Hematopoietic multipotent progenitor cell (in vitro differentiated cells): ENCODE results near the gene CCDC187. TPM values are rescaled to one million over a fixed set of nuclear protein-coding genes. Genes with fewer than 3 reads are reported as not detected.
"Not testable (repeated sequence)": the region's sequence is repeated elsewhere in the genome, so short reads cannot be mapped to it uniquely, and the experiment has no call there.

Experiments used
- DNase-seq, 3 donors: peaks; one replicate each; pipeline ENCODE4 v3.0.0-alpha.2; 2011 to 2015; ENCODE audit warnings: low read depth in 2 of 3, low spot score in 2 of 3
- total RNA-seq: library from RNA; depleted of rRNA; stranded (reverse); fragments of >200 nt; gene quantifications from one replicate; pipeline ENCODE4 v1.2.3, GENCODE V29; 2012

CCDC187 gene
- total RNA-seq, 1 donor, result 0.81 TPM

DNA sequence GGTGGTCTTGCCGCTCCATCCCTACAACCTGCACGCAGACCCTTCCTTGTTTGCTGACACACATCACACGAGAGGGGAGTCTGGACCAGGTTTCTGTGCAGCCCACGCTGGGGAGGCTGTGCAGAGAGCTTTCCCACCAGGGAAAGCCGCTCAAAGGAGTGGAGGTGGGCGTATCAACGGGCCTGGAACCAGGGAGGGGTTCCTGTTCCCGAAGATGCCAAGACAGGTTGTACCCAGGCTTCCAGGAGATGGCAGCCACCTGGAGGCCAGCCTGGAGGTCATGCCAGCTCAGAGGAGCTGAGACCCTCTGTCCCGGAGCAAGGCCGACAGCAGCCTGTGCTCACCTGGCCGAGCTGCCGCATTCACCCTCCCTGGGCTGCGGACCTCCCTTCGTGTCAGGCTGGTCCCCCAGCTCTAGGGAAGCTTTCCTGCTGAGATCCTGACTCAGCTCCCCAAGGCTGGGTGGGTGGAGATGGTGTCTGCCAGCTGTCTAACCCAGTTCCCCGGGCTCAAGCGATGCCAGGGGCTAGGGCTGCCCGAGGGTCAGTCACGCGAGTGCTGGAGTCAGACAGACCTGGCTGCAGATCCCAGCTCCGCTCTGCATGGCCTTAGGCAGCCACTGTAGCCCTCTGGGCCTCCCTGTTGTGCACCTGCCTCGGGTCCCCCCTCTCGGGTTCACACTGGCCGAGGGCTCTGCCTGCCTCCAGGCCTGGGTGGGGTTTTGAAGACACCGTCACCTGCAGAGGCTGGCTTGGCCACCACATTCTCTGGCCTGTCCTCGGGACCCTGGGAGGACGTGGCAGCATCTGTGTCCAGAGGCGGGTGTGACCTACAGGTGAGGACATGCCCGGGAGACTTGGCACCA lies 29.7 kb downstream of the CCDC187 start:
- DNase-seq, result no peak

DNA sequence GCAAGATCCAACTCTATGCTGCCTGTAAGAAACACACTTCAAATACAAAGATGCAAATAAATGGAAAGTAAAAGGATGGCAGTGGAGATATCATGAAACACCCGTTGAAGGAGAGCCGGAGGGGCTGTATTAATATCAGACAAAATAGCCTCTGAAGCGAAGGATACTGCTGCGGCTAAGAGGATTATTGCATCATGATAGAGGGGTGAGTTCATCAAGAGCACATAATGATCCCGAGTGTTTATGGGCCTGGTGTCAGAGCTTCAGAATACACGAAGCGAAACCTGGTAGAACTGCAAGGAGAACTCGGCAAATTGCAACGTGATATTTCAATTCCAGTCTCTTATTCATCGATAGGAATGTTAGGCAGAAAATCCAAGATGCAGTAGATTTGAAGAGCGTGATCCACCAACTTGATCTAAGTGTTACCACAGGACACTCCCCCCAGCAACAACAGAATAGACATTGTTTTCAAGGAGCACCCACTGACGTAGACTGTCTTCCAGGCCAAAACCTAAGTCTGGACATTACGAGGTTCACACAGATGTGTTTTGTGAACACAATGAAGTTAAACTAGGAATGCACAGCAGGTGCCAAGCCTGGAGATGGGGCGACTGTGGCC lies 30.5 kb downstream of the CCDC187 start:
- no peak for DNase-seq

DNA sequence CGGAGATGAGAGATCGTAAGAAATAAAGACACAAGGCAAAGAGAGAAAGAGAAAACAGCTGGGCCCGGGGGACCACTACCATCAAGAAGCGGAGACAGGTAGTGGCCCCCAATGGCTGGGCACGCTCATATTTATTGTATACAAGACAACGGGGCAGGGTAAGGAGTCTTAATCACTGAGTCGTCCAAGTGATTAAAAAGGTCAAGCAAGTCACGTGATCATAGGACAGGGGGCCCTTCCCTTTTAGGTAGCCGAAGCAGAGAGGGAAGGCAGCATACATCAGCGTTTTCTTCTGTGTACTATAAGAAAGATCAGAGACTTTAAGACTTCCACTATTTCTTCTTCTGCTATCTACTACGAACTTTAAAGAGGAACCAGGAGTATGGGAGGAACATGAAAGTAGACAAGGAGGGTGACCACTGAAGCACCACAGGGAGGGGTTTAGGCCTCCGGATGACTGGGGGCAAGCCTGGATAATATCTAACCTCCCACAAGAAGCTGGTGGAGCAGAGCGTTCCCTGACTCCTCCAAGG lies 33.7 kb downstream of the CCDC187 start:
- DNase-seq, result no peak

DNA sequence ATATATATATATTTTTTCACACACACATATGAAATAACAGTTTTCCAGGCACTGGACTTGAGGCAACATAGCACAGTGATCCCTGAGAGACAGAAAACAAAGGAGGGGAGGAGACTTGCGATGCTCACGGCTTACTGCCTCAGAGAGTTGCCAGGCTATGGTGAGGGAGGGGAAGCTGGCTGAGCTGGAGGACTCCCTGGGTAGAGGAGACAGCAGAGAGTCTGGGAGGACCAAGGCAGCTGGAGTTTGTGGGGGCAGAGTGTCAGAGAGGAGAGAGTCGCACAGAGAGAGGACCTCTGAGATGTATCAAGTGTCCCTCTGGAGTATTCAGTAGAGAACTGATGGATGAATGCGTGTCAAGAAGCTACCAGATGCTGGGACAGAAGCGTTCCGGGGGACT lies 35.2 kb downstream of the CCDC187 start:
- no peak for DNase-seq

DNA sequence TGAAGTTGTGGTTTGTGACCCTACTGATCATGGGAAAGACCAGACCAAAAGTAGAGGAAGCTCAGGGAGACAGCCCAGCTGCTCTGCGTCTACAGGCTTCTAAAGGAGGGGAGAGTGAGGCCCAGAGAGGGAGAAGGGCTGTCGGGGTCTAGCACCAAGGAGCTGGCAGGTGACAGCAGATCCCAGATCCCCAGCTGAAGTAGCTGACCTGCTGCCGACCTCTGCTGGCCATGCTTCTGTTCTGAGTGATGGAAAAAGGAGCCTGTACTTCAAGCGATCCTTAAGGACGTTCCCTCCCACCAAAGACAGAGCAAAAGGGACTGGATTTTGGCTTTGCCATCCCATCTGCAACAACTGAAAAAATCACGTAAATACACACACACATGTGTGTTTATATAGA lies 35.6 kb downstream of the CCDC187 start:
- no peak for DNase-seq

DNA sequence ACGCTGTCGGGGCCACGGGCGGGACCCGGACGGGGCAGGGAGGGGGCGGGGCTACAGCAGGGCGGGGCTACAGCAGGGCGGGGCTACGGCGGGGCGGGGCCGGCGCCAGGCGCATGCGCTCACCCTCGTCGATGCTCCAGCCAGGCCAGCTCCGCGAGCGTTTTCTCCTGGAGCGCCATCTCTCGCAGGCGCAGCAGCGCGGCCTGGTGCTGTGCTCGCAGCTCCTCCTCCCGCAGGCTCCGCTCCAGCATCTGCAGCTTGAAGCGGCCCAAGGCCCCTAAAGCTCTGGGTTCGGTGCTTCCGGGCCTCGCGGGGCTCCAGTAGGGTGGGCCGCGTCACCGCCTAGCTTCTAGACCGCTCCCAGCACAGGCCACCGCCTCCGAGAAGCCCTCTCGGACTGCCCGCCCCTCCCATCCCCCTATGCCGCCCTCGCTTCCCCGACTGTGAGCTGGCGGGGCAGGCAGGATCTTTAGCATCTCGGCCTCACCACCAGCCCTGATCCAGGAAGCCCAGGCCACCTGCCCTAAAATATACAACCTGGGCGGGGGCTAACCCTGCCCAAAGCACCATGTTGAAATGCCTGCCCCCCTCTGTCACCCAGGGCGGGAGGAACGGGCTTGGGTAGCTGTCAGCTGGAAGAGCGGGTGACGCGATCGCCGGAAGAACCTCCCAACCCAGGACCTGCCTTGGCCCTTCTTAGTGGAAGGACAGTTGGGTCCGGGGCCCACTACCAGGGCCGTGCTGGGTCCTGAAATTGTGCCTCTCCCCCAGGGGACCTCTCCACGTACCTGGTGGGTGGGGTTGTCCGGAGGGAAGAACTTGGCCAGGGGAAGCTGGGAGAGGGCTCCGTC lies 36.4 kb downstream of the CCDC187 start:
- peak; percentile 78 to 87 (median 82) for DNase-seq

DNA sequence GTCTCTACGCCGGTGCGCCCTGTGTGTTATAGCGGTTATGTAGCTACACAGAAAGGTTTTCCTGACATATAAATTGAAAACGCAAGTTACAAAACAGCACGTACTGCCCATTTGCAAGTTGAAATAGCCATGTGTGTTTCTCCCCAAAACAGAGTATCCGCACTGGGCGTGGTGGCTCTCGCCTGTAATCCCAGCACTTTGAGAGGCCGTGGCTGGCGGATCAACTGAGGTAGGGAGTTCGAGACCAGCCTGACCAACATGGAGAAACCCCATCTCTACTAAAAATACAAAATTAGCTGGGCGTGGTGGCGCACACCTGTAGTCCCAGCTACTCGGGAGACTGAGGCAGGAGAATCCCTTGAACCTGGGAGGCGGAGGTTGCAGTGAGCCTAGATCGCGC lies 37.3 kb downstream of the CCDC187 start:
- not testable (repeated sequence) for DNase-seq

DNA sequence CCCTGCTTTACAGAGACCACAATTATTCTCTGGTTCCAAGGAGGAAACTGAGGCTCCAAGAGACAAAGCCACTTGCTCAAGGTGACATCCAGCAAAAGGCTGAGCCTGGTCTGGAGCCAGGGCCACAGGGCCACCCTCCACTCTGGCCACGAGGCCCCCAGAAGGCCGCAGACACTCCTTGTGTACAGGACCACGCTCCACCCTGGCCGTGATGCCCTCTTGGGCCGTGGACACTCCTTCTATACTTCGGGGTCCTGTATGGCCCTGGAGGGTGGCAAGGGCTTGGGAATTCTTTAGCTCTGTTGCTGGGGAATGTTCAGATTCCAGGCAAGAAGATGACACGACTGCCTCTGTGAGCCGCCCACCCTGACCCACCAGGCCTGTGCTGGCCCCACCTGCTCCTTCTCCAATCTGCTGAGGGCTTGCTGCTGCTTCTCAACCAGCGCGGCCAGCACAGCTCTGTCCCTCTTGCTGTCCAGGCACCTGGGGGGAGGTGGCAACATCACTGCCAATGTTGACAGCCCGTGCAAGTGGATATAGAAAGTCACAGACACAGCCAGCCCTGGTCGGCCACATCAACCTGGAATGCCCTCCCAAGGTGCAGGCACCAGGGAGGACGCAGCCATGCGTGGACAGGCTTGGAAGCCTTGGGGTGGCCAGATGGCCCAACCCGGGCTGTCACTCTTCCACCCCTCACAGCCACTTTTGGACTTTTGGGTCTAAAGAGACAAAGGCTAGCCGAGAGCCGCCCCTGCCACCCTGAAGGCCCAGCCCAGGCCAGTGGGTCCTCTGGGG lies 38.1 kb downstream of the CCDC187 start:
- DNase-seq, result no peak

DNA sequence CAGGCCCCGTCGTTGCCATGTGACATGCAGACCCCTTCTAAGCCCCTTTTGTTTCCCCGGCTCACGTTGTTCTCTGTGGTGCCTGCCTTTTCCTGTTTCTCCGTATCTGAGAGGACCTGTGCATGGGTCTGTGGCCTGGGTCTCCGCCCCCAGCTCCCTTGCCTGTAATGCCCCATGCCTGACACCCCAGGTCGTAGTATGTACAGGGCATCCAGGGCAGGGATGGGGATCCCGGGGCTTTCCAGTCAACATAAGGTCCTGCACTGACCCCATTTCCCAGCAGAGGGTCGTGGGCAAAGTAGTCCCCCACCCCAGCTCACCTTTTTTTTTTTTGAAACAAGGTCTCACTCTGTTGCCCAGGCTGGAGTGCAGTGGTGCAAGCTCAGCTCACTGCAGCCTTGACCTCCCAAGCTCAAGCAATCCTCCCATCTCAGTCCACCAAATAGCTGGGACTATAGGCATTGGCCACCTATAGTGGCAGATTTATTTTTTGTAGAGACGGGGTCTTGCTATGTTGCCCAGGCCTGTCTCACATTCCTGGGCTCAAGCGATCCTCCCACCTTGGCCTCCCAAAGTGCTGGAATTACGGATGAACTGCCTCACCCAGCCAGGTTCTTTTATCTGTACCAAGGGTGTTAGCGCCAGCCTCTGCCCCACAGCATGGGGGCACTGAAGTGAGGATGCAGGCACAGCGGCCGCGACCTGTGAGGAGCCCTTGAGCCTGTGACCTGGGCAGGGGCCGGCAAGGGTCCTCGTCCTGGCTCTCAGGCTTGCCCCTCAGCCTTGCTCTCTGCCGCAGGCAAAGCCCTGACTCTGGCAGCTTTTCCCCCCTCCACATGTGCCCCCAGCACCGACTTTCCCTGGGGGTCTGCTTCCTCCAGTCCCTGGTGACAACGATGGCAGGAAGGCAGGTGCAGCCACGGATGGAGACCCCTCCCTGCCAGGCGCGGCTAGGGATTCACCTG lies 39.2 kb downstream of the CCDC187 start:
- DNase-seq, result no peak

DNA sequence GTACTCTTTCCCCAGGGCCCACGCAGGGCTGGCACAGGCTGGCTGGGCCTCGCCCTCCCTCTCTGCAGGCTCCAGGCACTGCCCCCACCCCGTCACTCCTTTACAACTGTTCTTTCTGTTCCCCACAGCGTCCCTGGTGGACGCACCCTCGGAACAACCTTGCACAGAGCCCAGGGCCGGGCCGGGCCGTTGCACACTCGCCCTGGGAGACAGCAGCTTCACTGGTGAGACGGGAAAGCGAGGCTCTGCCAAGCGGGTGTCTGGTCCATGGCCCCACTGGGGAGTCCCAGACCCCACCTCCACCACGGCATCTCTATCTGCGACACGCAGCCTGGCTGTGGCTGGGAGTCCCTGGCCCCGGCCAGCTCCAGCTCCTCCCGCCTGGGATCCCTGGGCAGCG lies 39.9 kb downstream of the CCDC187 start:
- no peak for DNase-seq

DNA sequence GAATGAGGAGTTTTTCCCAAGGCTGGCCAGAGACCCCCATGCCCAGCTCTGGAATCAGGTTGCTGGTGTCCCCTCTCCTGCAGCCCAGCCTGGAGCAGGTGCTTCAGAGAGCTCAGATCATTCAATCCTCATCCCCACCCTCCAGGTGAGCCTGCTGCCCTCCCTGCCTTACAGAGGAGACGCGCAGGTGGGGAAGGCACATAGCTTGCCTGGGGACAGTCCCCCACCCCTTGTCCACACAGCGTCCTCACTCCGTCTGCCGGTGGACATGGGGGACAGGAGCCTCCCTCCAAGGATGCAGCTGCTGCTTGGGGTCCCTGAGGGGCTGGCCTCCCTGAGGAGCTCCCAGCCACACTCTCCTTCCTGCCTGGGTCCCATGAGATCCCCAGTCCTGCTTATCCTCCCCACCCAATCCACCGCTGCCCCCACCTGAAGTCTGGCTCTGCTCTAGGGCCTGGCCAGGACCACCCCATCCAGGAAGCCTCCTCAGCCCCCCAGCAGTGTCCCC lies 41.2 kb downstream of the CCDC187 start:
- DNase-seq, result no peak

DNA sequence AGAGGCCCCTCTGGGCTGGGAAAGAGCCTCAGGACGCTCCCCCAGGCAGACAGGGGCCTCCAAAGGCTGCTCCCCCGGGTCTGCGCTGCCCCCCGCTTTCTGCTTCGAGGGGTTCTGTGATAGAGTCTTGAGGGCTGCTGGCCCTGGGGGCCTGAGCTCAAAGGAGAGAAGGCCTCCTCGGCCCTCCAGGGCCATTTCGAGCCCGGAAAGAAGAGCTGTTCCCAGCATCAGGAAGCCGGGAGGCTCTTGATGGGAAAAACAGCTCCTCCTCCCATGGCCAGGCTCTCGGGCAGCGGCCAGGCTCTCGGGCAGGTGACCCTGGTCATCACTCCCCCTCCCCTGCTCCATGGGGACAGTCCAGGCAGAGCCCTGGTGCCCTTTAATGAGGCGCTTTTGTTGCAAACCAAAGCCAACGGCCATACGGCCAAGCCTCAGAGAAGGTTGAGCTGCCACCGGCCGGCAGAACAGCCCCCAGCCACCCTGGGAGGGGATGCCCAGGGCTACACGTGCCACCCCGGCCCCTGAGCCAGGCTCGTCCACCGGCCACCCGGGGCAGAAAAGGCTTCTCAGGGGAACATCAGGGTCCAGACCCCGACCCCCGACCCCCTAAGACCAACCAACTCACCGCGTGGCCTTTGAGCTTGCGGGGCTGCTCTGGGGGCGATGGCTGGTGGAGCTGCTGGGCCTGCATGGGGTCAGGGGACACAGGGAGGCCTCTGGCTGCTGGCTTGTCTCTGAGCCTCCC lies 42.0 kb downstream of the CCDC187 start:
- DNase-seq, result no peak

DNA sequence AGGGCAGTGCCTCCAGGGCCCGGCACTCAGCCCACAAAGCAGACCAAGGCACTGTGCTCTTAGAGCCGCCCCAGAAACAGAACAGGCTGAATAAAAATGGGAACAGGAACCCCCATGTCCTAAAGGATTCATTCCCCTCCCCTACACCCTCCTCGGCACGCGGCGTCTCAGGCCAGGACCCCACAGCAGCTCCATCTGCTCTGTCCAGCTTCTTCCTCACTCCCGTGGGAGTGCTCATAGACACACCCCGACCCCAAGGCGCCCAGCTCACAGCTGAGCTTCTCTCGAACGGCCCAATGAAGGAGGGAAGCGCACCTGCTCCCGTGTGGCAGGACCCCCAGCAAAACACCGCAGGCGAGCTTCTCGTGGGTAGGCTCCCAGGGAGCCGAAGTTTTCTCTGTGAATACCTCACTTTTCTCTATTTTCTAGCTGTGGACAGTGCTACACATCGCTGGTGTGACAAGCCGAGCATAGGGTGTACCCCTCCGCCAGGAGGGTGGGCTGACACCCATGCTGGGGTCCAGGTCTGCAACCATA lies 42.9 kb downstream of the CCDC187 start:
- no peak for DNase-seq

DNA sequence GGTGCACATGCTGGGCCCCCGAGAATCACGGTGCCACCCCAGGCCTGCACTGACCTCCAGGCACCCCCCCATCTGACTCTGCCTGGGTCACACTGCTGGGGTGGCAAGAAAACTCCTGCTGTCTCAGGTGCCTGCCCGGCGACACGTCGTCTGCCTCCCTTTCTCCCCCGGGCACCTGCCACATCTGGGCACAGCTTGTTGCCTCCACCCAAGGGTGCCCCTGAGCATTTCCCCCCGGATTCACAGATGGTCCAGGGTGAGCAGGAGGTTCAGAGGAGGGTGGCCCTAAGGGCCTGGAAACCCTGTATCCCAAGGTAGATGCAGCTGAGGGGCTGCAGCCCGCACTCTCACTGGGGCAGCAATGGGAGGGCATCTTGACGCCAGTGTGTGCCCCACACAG lies 43.4 kb downstream of the CCDC187 start:
- DNase-seq, result no peak

DNA sequence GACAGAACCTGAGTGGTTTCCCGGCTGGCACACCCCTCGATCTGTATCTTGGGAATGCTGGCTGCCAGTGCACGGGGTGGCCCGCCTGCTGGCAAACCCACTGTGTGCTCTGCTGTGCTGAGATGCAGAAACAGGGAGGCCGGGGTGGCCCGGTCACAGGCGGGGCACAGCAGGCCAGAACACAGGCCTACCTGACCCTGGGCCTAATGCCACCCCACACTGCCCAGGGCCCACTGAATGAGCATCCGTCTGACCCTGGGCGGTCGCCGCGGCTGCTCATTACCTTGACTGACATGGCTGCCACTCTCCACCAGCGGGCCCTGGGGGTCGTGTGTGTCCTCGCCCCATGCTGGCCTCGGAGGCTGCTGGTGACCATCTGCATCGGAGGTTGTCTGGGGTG lies 44.1 kb downstream of the CCDC187 start:
- no peak for DNase-seq

DNA sequence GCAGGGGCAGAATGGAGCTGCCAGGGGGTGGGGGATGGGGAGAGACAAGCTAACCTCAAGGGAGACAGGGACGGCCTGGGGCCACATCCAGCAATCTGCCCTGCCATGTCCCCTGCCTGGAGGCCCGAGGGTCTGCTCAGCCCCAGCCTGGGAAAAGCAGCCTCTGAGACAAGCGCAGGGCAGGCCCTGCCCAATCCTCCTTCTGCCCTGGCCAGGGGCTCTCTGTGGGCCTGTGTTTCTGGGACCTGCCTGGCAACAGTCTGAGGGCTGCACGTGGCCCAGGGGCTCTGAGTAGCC lies 44.4 kb downstream of the CCDC187 start:
- no peak for DNase-seq

DNA sequence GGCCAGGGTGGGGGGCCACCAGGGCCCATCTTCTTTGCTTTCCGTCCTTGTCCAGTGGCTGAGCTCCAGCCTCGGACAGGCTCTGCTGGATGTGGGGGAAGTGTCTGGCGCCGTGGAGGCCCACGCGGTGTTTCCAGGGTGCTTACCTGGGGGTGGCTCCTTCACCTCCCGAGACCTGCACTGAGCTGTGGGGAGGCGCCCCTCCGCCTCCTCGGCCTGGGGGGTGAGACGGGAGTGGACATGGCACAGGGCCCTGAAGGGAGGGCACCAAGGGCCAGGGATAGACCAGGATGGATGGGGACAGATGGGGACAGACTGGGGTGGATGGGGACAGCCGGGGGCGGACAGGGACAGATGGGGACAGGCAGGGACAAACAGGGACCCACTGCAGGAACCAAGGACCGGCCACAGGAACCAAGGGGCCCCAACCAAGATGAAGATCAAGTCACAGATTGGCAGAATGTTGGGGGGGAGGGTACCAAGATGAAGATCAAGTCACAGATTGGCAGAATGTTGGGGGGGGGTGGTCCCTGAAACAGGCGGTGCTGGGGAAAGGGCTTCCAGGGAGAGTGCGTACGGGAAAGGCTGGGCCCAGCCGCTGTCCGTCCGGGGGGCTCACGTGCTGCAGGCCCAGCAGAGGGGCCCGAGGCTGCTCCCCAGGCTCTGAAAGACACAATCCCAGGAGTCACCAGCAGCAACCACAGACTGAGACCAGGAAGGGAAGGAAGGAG lies 44.9 kb downstream of the CCDC187 start:
- DNase-seq, result no peak

DNA sequence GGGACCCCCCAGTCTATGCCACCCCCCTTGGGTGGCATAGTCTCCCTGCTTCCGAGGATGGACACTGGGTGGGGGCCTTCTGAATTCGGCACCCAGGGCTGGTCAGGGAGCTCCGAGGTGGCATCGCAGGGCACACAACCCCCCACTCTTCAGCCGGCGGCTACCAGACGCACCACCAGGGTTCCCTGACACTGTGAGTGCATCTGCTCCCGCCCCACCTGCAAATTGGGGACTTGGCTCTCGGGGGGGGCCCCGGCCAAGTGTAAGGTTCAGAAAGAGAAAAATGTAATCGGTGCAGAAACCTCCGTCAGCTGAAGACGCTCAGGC lies 45.6 kb downstream of the CCDC187 start:
- no peak for DNase-seq
